ENCODE measurements around the gene DCTPP1.
"Not testable (repeated sequence)": the region's sequence is repeated elsewhere in the genome, so short reads cannot be mapped to it uniquely, and the experiment has no call there.

DCTPP1 gene

DNA sequence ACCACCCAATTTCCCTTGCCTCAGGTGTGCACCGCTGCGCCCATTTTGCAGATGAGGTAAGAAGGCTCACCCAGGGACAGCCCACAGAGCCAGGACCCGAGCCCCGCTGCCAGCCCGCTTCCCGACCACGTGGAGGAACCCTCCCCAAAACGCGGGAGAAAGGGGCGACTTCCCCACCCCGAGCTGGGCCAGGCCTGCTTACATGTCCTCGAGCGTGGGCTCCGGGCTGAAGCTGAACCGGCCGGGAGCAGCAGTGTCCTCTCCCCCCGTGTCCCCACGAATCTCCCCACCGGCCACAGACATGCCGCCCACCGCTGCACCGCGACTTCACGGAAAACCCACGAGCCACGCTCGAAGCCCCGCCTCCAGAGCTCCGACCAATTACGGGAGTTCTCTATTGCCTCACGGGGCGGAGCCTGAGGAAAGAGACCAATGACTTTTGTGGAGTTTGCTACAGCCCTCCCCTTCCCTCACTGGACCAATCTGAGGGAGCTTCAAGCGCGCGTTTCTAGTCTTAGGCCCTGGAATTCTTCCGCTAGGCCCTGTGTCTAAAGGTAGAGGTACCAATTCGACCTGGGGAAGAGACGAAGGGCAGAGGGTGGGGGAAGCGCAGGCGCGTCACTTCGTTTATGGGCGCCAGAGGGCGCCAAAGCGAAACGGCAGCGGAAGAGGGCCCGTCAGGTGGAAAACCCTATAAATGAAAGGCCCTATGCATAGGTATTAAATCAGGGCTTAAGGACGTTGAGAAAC is at the start of gene DCTPP1:
TSS of gene DCTPP1 (minus strand) at position 353 of the 750 bp plus-strand sequence. CDS start at position 303, 50 bp downstream.
- peaks cover 14% of the 10 kb centered on the region for H3K36me3 Mint-ChIP-seq (ENCODE audit: low read depth)
- intact Hi-C loops (cut with micrococcal nuclease): loop anchor here (1.0 kb wide), 1 partner anchor 13 kb away; no protein-coding TSS in a partner anchor
- no peaks in the 10 kb centered on the region for H3K27me3 Mint-ChIP-seq
- H3K9me3 Mint-ChIP-seq: no peaks in the 10 kb centered on the region
- no peak within 1 kb of the TSS for H3K27ac Mint-ChIP-seq
- no peak within 1 kb of the TSS for H3K4me3 Mint-ChIP-seq
- peaks cover 12% of the 10 kb centered on the region for H3K4me1 Mint-ChIP-seq (ENCODE audit: low read depth)

DNA sequence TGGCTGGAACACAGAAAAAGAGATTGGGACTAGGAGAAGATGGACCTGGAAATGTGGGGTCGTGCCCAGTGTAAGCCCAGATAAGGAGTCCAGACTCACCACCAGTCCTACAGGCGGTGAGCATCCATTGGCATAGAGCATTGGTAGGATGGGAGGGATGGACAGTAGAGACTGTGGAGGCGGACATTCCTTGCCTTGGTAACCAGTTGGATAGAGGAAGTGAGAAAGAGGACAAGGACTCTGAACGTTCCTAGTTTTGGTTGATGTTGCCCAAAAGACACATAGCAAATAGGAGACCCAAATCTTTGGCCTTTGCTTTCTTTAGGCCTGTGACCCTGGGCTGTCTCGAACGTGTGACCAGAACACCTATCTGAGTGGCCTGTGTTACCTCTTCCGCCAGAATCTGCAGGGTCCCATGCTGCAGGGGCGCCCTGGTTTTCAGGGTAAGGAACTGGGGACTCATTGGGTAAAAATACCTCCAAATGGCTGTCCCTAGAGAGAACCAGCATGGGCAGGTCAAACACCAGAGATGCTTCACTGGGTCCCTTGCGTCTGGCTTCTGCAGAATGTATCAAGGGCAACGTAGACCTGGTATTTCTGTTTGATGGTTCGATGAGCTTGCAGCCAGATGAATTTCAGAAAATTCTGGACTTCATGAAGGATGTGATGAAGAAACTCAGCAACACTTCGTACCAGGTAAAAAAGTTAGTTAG is 49.1 kb upstream of the DCTPP1 start:
- Mint-ChIP-seq H3K4me1 (ENCODE audit: low read depth) (peaks cover 73% of the 10 kb centered on the region), H3K4me3 (no peak overlapping the region), H3K36me3 (ENCODE audit: low read depth) (peaks cover 70% of the 10 kb centered on the region), H3K9me3 (no peaks in the 10 kb centered on the region), H3K27me3 (no peaks in the 10 kb centered on the region), H3K27ac (peak overlapping the region; percentile 78)
- intact Hi-C loops (cut with micrococcal nuclease): no loop called here

- Mint-ChIP-seq H3K4me1 (ENCODE audit: low read depth) (peaks cover 85% of the 10 kb centered on the region), H3K36me3 (ENCODE audit: low read depth) (peaks cover 58% of the 10 kb centered on the region), H3K27ac (peak overlapping the region; percentile 78)
- H3K27me3 Mint-ChIP-seq; H3K9me3 Mint-ChIP-seq; intact Hi-C loops (cut with micrococcal nuclease); H3K4me3 Mint-ChIP-seq: not testable (repeated sequence)
Measured at GRCh38 chr16:30477773-30478172, 47.9 kb upstream of the DCTPP1 start.

- Mint-ChIP-seq H3K27me3 (no peaks in the 10 kb centered on the region), H3K4me3 (no peak overlapping the region), H3K36me3 (ENCODE audit: low read depth) (peaks cover 56% of the 10 kb centered on the region), H3K9me3 (no peaks in the 10 kb centered on the region), H3K4me1 (ENCODE audit: low read depth) (peaks cover 86% of the 10 kb centered on the region), H3K27ac (peak overlapping the region; percentile 78)
- intact Hi-C loops (cut with micrococcal nuclease): no loop called here
Measured at GRCh38 chr16:30476991-30477390, 47.2 kb upstream of the DCTPP1 start.

GRCh38 chr16:30474684-30475083 is 44.9 kb upstream of the DCTPP1 start:
- Mint-ChIP-seq H3K36me3 (ENCODE audit: low read depth) (peaks cover 34% of the 10 kb centered on the region), H3K4me1 (ENCODE audit: low read depth) (peaks cover 80% of the 10 kb centered on the region), H3K4me3 (no peak overlapping the region), H3K9me3 (no peaks in the 10 kb centered on the region), H3K27ac (peak overlapping the region; percentile 84), H3K27me3 (no peaks in the 10 kb centered on the region)
- intact Hi-C loops (cut with micrococcal nuclease): no loop called here

- Mint-ChIP-seq H3K4me3 (peak overlapping the region; percentile 67), H3K4me1 (ENCODE audit: low read depth) (peaks cover 82% of the 10 kb centered on the region), H3K27me3 (no peaks in the 10 kb centered on the region), H3K27ac (peak overlapping the region; percentile 84), H3K36me3 (ENCODE audit: low read depth) (peaks cover 34% of the 10 kb centered on the region), H3K9me3 (no peaks in the 10 kb centered on the region)
- intact Hi-C loops (cut with micrococcal nuclease): no loop called here
Measured at GRCh38 chr16:30474074-30474452, 44.2 kb upstream of the DCTPP1 start.

DNA sequence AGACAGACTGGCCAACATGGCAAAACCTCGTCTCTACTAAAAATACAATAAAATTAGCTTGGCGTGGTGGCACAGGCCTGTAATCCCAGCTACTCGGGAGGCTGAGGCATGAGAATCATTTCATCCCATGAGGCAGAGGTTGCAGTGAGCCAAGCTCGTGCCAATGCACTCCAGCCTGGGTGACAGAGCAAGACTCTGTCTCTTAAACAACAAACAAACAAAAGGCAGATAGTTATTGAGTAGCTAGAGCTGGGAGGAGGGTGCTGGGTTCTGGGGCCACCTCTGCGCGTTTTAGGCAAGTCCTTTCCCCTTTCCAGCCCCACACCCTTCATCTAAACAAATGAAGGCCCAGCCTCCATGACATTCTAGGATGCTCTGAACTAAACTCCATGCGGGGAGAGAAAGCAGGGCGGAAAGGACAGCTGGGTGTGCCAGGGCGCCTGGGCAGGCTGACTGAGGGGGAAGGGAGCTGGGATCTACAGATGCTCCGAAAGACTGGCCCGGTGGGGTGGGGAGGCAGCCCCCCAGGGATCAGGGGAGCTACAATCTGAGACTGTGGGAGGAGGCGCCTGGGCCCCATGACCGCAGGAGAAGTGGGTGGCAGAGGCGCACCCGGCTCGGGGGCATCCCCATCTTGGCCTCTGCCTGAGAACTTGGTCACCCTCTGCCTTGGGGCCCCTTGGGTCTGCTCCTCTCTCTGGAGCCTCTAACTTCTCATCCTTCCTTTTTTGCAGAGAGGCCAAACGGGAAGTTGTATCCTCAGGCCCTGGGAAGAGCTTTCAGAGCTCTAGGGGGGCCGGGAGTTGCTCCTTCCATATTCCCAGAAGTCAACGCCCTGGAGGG is 43.6 kb upstream of the DCTPP1 start:
- H3K36me3 Mint-ChIP-seq (ENCODE audit: low read depth): peaks cover 34% of the 10 kb centered on the region

DNA sequence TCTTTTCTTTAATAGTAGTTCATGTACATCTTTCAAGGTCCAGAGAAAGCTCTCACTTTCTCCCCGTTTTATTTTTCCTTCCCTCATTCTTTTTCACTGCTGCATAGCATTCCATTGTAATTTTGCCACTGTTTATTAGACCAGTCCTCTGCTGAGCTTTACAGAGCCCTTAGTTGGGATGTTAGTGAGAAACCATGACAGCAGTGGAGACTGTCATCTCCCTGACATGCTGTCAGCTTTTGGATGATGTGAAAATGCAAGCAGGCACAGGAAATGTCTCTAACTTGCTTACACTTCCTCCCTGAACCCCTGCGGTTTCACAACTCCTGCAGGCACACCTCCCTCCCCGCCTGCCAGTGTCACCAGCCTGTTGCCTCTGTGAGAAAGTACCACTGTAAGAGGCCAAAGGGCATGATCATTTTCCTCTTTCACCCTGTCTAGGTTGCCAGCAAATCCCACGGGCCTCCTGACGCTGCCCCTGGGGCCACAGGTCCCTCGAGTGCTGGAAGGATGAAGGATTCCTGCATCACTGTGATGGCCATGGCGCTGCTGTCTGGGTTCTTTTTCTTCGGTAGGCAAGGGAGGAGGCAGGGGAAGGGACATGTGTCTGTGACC is 42.6 kb upstream of the DCTPP1 start, which contains the start of gene ITGAL:
TSS of gene ITGAL (plus strand) at position 415 of the 615 bp plus-strand sequence. CDS start at position 511, 96 bp downstream.
- Mint-ChIP-seq H3K9me3 (no peaks in the 10 kb centered on the region), H3K4me3 (peak within 1 kb of the TSS; percentile 67), H3K4me1 (ENCODE audit: low read depth) (peaks cover 66% of the 10 kb centered on the region), H3K27ac (peak within 1 kb of the TSS; percentile 84), H3K36me3 (ENCODE audit: low read depth) (peaks cover 28% of the 10 kb centered on the region), H3K27me3 (no peaks in the 10 kb centered on the region)
- intact Hi-C loops (cut with micrococcal nuclease): loop anchor here (2.0 kb wide), 1 partner anchor 14 kb away; no protein-coding TSS in a partner anchor

More for the DNA sequence above, 43.6 kb upstream of the DCTPP1 start:
- Mint-ChIP-seq H3K27me3 (no peaks in the 10 kb centered on the region), H3K27ac (peak overlapping the region; percentile 84), H3K4me3 (peak overlapping the region; percentile 67), H3K9me3 (no peaks in the 10 kb centered on the region), H3K4me1 (ENCODE audit: low read depth) (peaks cover 76% of the 10 kb centered on the region)
- intact Hi-C loops (cut with micrococcal nuclease): loop anchor here (2.0 kb wide), 1 partner anchor 15 kb away; no protein-coding TSS in a partner anchor

GRCh38 chr16:30470632-30470995 is 40.8 kb upstream of the DCTPP1 start:
- Mint-ChIP-seq H3K9me3 (no peaks in the 10 kb centered on the region), H3K36me3 (ENCODE audit: low read depth) (peaks cover 14% of the 10 kb centered on the region), H3K4me1 (ENCODE audit: low read depth) (peaks cover 58% of the 10 kb centered on the region), H3K27me3 (no peaks in the 10 kb centered on the region), H3K27ac (no peak overlapping the region), H3K4me3 (no peak overlapping the region)
- intact Hi-C loops (cut with micrococcal nuclease): no loop called here

DNA sequence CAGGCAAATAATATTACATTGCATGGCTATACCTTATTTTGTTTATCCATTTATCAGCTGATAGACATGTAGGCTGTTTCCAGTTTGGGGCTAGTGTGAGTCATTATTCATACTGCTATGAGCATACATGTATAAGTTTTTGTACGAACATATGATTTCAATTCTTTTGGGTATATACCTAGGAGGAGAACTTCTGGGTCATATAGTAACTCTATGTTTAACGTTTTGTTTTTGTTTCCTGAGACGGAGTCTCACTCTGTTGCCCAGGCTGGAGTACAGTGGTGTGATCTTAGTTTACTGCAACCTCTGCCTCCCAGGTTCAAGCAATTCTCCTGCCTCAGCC is 40.3 kb upstream of the DCTPP1 start:
- intact Hi-C loops (cut with micrococcal nuclease): no loop called here
- Mint-ChIP-seq H3K27me3 (no peaks in the 10 kb centered on the region), H3K4me3 (no peak overlapping the region), H3K9me3 (no peaks in the 10 kb centered on the region), H3K36me3 (ENCODE audit: low read depth) (peaks cover 10% of the 10 kb centered on the region), H3K4me1 (ENCODE audit: low read depth) (peaks cover 56% of the 10 kb centered on the region), H3K27ac (peak overlapping the region; percentile 60)

DNA sequence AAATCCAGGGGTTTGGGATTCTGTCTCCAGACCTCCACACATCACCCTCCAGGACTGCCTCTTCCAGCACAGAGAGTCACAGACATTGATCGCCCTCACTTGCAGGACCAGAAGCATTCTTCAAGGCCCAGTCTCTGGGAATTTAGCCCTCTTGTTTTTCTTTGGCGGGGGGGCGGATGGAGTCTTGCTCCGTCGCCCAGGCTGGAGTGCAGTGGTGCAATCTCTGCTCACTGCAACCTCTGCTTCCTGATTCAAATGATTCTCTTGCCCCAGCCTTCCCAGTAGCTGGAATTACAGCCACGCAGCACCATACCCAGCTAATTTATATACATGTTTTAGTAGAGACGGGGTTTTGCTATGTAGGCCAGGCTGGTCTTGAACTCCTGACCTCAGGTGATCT is 34.2 kb upstream of the DCTPP1 start:
- H3K4me3 Mint-ChIP-seq: no peak overlapping the region
- peaks cover 36% of the 10 kb centered on the region for H3K4me1 Mint-ChIP-seq (ENCODE audit: low read depth)
- intact Hi-C loops (cut with micrococcal nuclease): no loop called here
- H3K9me3 Mint-ChIP-seq: no peaks in the 10 kb centered on the region
- no peaks in the 10 kb centered on the region for H3K27me3 Mint-ChIP-seq
- no peaks in the 10 kb centered on the region for H3K36me3 Mint-ChIP-seq (ENCODE audit: low read depth)
- H3K27ac Mint-ChIP-seq: peak overlapping the region; percentile 48

- H3K27me3 Mint-ChIP-seq; H3K36me3 Mint-ChIP-seq (ENCODE audit: low read depth); intact Hi-C loops (cut with micrococcal nuclease); H3K9me3 Mint-ChIP-seq: not testable (repeated sequence)
- H3K27ac Mint-ChIP-seq: peak overlapping the region; percentile 75
- peaks cover 61% of the 10 kb centered on the region for H3K4me1 Mint-ChIP-seq (ENCODE audit: low read depth)
- peak overlapping the region; percentile 52 for H3K4me3 Mint-ChIP-seq
Measured at GRCh38 chr16:30461426-30461825, 31.6 kb upstream of the DCTPP1 start.

GRCh38 chr16:30459456-30459855 is 29.6 kb upstream of the DCTPP1 start:
- H3K4me3 Mint-ChIP-seq: peak overlapping the region; percentile 2
- no peaks in the 10 kb centered on the region for H3K9me3 Mint-ChIP-seq
- peaks cover 54% of the 10 kb centered on the region for H3K4me1 Mint-ChIP-seq (ENCODE audit: low read depth)
- H3K27me3 Mint-ChIP-seq: no peaks in the 10 kb centered on the region
- intact Hi-C loops (cut with micrococcal nuclease): loop anchor here (2.0 kb wide), 1 partner anchor 13 kb away; the partner anchor contains the start of gene ITGAL
- no peaks in the 10 kb centered on the region for H3K36me3 Mint-ChIP-seq (ENCODE audit: low read depth)
- H3K27ac Mint-ChIP-seq: peak overlapping the region; percentile 92
